Endothelial cell (in vitro differentiated cells): ENCODE measurements around the gene MEIS1. TPM values are rescaled to one million over a fixed set of nuclear protein-coding genes. Genes with fewer than 3 reads are reported as not detected.

Experiments
- DNase-seq: peaks from one replicate; pipeline ENCODE4 v3.0.0; 2021; ENCODE audit warnings: low spot score
- H3K27ac Mint-ChIP-seq: one replicate; pipeline ENCODE4 v1.8.0; 2021; ENCODE audit warnings: mixed read lengths, inconsistent platforms; ENCODE audit not compliant: unreplicated experiment
- H3K27me3 Mint-ChIP-seq: one replicate; pipeline ENCODE4 v1.8.0; 2021; ENCODE audit warnings: mild to moderate bottlenecking, moderate library complexity, mixed read lengths, inconsistent platforms; ENCODE audit not compliant: unreplicated experiment
- H3K36me3 Mint-ChIP-seq: one replicate; pipeline ENCODE4 v1.8.0; 2021; ENCODE audit warnings: mild to moderate bottlenecking, low read depth, mixed read lengths, inconsistent platforms; ENCODE audit not compliant: unreplicated experiment
- H3K4me1 Mint-ChIP-seq: one replicate; pipeline ENCODE4 v1.8.0; 2021; ENCODE audit warnings: mild to moderate bottlenecking, mixed read lengths, inconsistent platforms; ENCODE audit not compliant: unreplicated experiment
- H3K4me3 Mint-ChIP-seq: one replicate; pipeline ENCODE4 v1.8.0; 2021; ENCODE audit warnings: mild to moderate bottlenecking, mixed read lengths, inconsistent platforms; ENCODE audit not compliant: unreplicated experiment
- H3K9me3 Mint-ChIP-seq: one replicate; pipeline ENCODE4 v1.8.0; 2021; ENCODE audit warnings: mixed read lengths, inconsistent platforms; ENCODE audit not compliant: unreplicated experiment
- total RNA-seq: library from RNA; stranded (reverse); fragmentation: NEBNext Ultra II Directional; extraction: Animal tissue kit (Norgen Biotek cat#: 25700); gene quantifications from one replicate; pipeline ENCODE4 v1.2.1, GENCODE V29; 2021; ENCODE audit not compliant: unreplicated experiment
- TF ChIP-seq, protein P1 (sequence below): fragments of 200-600 bp; sonication (generic); IDR thresholded peaks from one replicate; pipeline ENCODE4 v1.5.0; 2021; ENCODE audit warnings: antibody characterized with exemption; ENCODE audit not compliant: unreplicated experiment

Gene MEIS1
- total RNA-seq, 1 donor from 2014 or later, result 13.3 TPM

DNA sequence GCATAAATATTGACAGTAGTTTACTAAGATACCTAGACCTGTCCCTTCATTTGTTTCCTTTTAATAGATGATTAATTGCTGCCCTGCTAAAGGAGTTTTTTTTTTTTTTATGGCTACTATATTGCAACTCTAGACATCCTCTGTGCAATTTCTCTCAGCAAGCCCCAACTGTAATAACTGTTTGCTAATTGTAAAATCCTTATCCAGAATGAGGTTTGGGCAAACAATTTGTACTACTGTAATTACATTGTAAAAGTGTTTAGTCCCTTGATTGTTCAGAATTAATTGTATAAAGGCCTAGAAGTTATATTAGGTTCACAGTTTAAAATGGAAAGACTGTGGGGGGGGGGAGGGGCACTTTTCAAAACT lies 3.7 kb upstream of the MEIS1 start:
- H3K4me3 Mint-ChIP-seq, result no peak overlapping the region

DNA sequence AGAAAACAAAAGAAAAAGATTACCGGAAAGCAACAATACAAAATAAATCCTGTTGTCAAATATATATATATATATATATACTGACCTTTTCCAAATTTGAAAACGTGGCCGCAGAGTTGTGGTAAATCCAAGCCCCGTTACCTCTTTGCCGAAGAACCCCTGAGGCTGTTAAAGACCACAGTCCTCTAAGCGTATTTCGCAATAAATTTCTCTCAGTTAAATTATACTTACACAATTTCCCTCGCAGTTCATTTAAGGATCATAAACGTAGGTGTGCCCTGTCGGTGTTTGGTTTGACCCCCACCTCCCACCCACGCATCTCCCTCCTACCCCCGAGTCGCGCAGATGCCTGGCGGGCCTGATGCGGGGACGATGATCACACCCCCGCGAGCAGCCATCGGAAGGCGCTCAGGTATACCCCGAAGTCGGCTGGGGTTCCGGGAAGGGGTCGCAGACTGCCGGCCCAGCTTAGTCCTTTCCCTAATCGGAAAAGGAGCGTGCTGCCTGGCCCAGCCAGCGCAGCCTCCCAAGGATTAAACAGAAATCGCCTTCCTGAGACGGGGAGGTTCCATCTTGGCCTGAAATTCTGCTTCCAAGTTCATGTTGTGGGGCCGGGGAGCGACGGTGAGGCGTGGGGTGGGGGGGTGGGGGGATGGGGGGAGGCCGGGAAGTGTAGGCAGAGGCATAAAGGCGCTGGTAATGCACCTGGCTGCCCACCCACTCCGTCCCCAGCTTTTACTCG lies 2.9 kb upstream of the MEIS1 start:
- Mint-ChIP-seq H3K36me3 (peaks cover 1% of the 10 kb centered on the region), H3K9me3 (no peaks in the 10 kb centered on the region), H3K4me3 (peak overlapping the region; percentile 94), H3K4me1 (peaks cover 23% of the 10 kb centered on the region), H3K27me3 (peaks cover 16% of the 10 kb centered on the region), H3K27ac (peak overlapping the region; percentile 44)
- no peak for DNase-seq
- TF ChIP-seq, protein P1, sequence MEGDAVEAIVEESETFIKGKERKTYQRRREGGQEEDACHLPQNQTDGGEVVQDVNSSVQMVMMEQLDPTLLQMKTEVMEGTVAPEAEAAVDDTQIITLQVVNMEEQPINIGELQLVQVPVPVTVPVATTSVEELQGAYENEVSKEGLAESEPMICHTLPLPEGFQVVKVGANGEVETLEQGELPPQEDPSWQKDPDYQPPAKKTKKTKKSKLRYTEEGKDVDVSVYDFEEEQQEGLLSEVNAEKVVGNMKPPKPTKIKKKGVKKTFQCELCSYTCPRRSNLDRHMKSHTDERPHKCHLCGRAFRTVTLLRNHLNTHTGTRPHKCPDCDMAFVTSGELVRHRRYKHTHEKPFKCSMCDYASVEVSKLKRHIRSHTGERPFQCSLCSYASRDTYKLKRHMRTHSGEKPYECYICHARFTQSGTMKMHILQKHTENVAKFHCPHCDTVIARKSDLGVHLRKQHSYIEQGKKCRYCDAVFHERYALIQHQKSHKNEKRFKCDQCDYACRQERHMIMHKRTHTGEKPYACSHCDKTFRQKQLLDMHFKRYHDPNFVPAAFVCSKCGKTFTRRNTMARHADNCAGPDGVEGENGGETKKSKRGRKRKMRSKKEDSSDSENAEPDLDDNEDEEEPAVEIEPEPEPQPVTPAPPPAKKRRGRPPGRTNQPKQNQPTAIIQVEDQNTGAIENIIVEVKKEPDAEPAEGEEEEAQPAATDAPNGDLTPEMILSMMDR, result no peak

More for the DNA sequence above, 3.7 kb upstream of the MEIS1 start:
- DNase-seq, result no peak
- Mint-ChIP-seq H3K27me3 (peaks cover 16% of the 10 kb centered on the region), H3K9me3 (no peaks in the 10 kb centered on the region), H3K27ac (no peak overlapping the region), H3K36me3 (peaks cover 3% of the 10 kb centered on the region), H3K4me1 (peaks cover 25% of the 10 kb centered on the region)
- TF ChIP-seq, protein P1, result no peak

DNA sequence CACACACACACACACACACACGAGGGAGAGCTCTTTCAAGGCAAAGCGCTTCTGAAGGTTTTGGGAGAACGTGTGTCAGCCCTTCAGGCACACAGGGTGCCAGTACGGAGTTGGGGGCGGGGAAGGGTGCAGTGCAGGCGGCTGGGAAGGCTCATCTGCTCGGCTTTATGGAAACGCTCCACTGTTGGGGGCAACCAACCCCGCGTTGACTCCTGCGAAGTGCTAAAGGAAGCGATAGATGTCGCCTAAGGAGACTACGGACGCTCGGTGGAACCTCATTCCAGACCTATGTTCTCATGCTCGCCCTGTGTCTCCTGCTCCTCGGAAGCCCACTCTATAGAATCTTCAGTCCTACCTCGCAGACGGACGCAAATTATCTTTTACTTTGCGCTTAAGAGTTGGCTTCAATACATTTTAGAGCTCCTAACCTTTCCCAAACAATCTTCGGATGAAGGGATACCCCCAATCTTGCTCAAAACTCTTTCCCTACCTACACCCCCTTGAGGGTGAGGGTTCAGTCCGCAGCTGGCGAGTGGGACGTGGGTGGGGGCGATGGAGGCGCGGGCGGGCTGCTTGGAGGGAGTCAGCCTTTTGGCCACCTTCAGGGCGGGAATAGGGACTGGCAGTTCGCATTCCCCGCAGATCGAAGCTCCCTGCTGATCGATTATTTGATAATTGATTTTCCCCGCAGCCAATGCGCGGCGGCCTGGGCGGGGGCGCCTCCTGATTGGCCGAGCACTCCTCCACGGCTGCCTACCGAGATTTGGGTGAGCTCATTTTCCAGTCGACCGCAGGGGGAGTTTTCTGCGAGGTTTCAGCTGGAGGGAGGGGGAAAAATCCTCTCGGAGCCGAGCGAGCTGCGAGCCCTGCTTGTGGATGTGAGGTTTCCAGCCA lies 1.9 kb upstream of the MEIS1 start:
- H3K27ac Mint-ChIP-seq, result peak overlapping the region; percentile 98
- peaks cover 19% of the 10 kb centered on the region for H3K27me3 Mint-ChIP-seq
- TF ChIP-seq, protein P1, result no peak
- peaks cover 22% of the 10 kb centered on the region for H3K4me1 Mint-ChIP-seq
- H3K9me3 Mint-ChIP-seq, result no peaks in the 10 kb centered on the region
- H3K4me3 Mint-ChIP-seq, result peak overlapping the region; percentile 94
- peak; percentile 89 for DNase-seq
- H3K36me3 Mint-ChIP-seq, result no peaks in the 10 kb centered on the region

DNA sequence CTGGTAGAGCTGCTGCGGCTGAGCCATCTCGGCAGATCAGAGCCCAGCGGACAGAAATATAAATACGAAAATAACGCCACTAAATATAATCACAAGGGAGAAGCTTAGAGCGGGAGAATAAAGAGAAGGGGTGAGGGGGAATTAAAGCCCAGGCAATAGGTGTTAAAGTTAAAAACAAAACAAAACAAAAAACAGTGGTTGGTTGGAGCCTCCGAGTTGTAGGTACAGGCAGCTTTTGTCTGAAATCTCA lies 1.3 kb upstream of the MEIS1 start:
- Mint-ChIP-seq H3K36me3 (no peaks in the 10 kb centered on the region), H3K27me3 (peaks cover 20% of the 10 kb centered on the region), H3K4me3 (peak overlapping the region; percentile 94), H3K27ac (peak overlapping the region; percentile 98), H3K9me3 (no peaks in the 10 kb centered on the region), H3K4me1 (peaks cover 22% of the 10 kb centered on the region)
- DNase-seq, result no peak
- TF ChIP-seq, protein P1, result no peak
